Measurements from ENCODE around the gene CABP5.

Gene CABP5

DNA sequence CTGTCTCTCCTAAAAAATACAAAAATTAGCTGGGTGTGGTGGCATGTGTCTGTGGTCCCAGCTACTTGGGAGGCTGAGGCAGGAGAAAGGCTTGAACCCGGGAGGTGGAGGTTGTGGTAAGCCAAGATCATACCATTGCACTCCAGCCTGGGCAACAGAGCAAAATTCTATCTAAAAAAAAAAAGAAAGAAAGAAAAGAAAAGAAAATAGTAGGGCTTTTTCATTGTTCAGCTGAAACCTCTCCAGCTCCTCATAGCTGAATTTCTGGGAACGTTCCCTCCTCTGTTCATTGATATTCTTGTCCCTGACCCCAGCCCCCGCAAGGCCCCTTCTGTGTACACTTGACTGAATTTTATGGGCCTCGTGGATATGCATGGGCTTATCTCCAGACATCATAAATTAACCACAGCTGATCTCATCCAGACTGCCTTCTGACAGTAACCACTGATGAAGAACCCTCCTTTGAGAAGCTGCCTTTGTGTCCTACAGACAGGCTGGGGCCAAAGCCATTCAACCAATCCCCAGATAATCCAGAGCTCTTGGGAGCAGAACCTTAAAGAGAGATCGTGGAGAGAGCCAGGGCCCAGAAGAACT, 49.6 kb downstream of the CABP5 start, which contains the start of gene ELSPBP1:
Gene ELSPBP1, plus strand, starts transcription at position 424 of the 594 bp plus-strand sequence. CDS start 14,036 bp downstream, outside the sequence.
- H3K4me3 ChIP-seq (ENCODE audit: low read depth, low read length) = no peak within 1 kb of the TSS
- TF ChIP-seq, protein P1, sequence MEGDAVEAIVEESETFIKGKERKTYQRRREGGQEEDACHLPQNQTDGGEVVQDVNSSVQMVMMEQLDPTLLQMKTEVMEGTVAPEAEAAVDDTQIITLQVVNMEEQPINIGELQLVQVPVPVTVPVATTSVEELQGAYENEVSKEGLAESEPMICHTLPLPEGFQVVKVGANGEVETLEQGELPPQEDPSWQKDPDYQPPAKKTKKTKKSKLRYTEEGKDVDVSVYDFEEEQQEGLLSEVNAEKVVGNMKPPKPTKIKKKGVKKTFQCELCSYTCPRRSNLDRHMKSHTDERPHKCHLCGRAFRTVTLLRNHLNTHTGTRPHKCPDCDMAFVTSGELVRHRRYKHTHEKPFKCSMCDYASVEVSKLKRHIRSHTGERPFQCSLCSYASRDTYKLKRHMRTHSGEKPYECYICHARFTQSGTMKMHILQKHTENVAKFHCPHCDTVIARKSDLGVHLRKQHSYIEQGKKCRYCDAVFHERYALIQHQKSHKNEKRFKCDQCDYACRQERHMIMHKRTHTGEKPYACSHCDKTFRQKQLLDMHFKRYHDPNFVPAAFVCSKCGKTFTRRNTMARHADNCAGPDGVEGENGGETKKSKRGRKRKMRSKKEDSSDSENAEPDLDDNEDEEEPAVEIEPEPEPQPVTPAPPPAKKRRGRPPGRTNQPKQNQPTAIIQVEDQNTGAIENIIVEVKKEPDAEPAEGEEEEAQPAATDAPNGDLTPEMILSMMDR (IDR thresholded peaks at IDR 0.05; ENCODE audit: low read depth, low read length) = no peak
- TF ChIP-seq MYC (IDR thresholded peaks at IDR 0.05; ENCODE audit: low read depth, low read length) = no peak
- TF ChIP-seq POLR2A (IDR thresholded peaks at IDR 0.05; ENCODE audit: extremely low read depth, insufficient read length) = no peak
- TF ChIP-seq, protein P2, sequence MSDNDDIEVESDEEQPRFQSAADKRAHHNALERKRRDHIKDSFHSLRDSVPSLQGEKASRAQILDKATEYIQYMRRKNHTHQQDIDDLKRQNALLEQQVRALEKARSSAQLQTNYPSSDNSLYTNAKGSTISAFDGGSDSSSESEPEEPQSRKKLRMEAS (IDR thresholded peaks at IDR 0.05; ENCODE audit: low read depth, low read length) = no peak
- DNase-seq (ENCODE audit: low read depth) = no peak

DNA sequence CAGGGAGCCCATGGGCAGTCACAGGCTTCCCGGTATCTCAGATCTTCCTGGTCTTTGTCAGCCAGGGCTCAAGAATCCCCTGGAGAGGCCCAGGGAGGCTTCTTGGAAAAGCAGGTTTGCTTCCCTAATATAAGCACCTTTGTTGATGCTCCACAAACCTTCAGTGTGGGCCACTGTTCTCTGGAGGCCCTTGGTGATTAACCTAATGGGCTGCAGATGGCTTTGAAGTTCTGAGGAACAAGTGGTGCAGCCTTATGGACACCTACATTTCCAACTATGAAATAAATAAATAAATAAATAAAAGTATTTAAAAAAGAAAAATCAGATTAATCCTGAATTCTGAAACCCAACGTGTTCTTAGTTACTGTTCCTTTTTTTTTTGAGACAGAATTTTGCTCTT, 51.8 kb downstream of the CABP5 start, which contains the start of gene BSPH1:
Gene BSPH1, minus strand, starts transcription at position 101 of the 400 bp plus-strand sequence. Its CDS starts 89 bp downstream, at position 12.
- DNase-seq (ENCODE audit: low read depth) = no peak
- TF ChIP-seq, protein P2 (IDR thresholded peaks at IDR 0.05; ENCODE audit: low read depth, low read length) = no peak
- TF ChIP-seq MYC (IDR thresholded peaks at IDR 0.05; ENCODE audit: low read depth, low read length) (no peak), POLR2A (IDR thresholded peaks at IDR 0.05; ENCODE audit: extremely low read depth, insufficient read length) (no peak)
- TF ChIP-seq, protein P1 (IDR thresholded peaks at IDR 0.05; ENCODE audit: low read depth, low read length) = no peak
- no peak within 1 kb of the TSS for H3K4me3 ChIP-seq (ENCODE audit: low read depth, low read length)

DNA sequence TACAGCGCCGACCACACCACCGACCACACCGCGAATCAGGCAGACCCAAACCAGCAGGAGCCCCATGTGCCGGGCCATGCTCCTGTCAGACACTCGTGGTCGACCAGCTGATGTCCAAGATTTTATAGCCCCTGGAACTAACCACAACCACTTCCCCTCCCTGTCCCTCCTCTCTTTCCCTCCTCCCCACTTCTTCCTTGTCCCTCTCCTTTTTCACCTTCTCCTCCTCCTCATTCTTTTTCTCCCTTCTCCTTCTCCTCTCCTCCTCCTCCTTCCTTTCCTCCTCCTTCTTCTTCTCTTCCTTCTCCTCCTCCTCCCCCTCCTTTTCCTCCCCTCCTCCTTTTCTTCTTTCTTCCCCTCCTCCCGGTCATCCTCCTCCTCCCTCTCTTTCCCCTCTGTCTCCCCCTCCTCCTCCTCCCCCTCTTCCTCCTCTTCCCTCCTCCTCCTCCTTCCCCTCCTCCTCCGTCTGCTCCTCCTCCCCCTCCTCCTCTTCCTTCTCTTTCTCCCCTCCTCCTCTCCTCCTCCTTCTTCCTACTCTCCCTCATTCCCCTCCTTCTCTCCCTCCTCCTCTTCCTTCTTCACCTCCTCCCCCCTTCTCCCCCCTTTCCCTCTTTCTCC, 52.6 kb downstream of the CABP5 start:
- DNase-seq (ENCODE audit: low read depth) = peak; percentile 59
- TF ChIP-seq, protein P2 (IDR thresholded peaks at IDR 0.05; ENCODE audit: low read depth, low read length) = peak; percentile 55
- no peak for TF ChIP-seq POLR2A (IDR thresholded peaks at IDR 0.05; ENCODE audit: extremely low read depth, insufficient read length)

More for the DNA sequence above, 52.6 kb downstream of the CABP5 start:
- no peak overlapping the region for H3K4me3 ChIP-seq (ENCODE audit: low read depth, low read length)
